TTC549 (cell line): Measurements from ENCODE around the gene ELFN1.

Source experiments
- FAIRE-seq: peaks from 2 replicates; lab custom pipeline; 2012; peaks lifted over from hg19 to GRCh38; lab: Jason Lieb, UNC

The ELFN1 gene

DNA sequence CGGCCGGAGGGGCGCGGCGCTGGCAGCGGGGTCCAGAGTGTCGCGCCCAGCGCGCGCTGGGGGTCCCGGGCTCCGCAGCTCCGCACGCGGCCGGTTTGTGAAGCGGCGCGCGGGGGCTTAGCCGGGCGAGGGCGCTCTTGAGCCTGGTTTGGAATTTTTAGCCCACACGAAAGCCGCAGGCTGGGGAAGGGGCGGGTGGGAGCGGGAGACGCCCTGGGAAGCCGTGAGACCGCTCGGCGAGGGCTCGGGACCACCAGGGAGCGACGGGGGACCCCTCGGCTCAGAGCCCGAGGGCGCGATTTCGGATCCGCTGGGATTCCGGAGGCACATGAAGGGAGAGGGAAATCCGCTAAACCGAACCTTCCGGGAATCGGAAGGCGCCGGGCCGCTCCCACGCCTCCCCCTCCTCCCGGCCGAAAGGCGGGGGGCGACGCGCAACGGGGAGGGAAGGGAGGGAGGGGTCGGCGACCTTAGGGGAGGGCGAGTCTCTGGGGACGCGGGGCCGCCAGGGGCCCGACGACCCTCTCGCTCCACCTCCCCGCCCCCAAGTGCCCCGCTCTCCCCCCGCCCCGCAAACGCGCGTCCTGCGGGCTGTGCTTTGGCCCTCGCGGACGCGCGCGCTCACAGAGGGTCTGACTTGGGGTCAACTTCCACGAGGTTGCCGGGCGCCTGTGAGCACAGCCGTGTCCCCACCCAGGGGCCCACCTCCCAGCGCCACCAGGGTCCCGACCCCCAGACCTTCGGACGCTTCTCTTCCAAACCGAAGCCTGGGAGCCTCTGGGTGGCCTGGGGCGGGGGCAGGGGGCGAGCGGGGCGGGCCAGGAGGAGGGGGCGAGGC, 5.1 kb upstream of the ELFN1 start:
- FAIRE-seq: no peak

- FAIRE-seq: no peak
Observed at GRCh38 chr7:1665549-1666316, 4.3 kb upstream of the ELFN1 start.

DNA sequence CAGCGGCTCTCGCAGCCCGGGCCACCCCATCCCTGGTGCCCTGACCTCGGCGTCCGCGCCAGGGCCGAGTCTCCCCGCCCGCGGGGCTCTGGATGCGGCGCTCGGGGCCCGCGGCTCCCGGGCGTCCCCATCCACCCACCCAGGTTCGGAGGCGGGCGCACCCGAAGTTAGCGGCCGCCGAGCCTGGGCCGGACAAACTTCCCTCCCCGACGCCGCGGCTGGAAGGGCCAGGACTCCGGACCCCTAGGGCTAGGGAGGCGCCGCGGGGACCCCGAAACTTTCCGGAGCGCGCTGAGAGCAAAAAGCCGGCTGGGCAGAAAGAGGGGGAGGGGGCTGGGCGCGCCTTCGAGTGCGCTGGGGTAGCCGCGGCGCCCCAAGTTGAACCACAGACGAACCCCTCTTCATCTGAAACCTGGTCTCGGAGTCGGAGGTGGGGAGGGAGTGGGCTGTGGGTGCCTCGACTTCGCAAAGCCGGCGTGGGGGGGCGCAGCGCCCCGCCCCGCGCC, 3.7 kb upstream of the ELFN1 start:
- no peak for FAIRE-seq

GRCh38 chr7:1666823-1667565, 3.1 kb upstream of the ELFN1 start:
- FAIRE-seq: no peak

- FAIRE-seq: no peak
Observed at GRCh38 chr7:1667566-1668395, 2.3 kb upstream of the ELFN1 start.

- no peak for FAIRE-seq
Observed at GRCh38 chr7:1668396-1669063, 1.5 kb upstream of the ELFN1 start.

DNA sequence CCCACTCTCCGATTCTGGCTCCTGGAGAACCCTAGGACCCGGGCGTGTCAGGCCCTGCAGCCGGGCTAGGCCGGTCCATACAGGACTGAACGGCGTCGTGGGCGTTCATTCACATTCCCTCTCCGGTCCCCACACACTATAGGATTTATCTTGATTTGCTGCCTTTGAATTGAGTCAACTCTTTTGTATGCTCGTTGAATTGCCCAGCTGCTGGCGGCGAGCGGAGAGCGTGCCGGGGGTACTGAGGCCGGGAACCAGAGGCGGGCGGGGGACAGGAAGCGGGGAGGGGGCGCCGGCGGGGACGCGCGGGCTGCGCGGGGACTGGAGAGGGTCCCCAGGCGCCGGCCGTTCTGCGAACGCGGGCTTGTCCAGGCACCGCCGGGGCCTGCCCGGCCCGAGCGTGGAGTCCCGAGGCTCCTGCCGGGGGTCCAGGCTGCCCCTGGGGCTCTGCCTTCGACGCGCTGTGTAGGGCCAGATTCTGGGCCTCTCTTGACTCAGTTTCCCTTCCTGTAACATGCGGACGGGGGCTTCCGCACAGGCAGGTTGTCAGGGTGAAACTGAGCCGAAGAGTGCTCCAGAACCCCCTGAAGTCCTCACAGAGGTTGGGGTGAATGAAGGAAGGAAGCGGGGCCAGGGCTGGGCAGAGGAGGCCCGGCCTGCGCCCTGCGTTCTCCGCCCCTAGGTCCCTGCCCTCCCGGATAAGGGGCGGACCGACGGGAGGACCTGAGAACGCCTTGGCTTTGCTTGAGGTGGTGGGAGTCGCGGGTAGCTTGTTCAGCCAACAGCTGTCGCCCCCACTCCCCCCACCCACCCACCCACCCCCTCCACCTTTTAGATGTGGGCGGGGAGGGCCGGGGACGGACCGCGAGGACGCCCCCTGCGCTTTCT, 769 bp upstream of the ELFN1 start:
- no peak for FAIRE-seq

GRCh38 chr7:1670894-1671593, 967 bp downstream of the ELFN1 start:
- FAIRE-seq: no peak

- no peak for FAIRE-seq
Observed at GRCh38 chr7:1671594-1672451, 1.7 kb downstream of the ELFN1 start.

GRCh38 chr7:1672851-1673486, 2.9 kb downstream of the ELFN1 start:
- no peak for FAIRE-seq

GRCh38 chr7:1673581-1674118, 3.6 kb downstream of the ELFN1 start:
- no peak for FAIRE-seq

DNA sequence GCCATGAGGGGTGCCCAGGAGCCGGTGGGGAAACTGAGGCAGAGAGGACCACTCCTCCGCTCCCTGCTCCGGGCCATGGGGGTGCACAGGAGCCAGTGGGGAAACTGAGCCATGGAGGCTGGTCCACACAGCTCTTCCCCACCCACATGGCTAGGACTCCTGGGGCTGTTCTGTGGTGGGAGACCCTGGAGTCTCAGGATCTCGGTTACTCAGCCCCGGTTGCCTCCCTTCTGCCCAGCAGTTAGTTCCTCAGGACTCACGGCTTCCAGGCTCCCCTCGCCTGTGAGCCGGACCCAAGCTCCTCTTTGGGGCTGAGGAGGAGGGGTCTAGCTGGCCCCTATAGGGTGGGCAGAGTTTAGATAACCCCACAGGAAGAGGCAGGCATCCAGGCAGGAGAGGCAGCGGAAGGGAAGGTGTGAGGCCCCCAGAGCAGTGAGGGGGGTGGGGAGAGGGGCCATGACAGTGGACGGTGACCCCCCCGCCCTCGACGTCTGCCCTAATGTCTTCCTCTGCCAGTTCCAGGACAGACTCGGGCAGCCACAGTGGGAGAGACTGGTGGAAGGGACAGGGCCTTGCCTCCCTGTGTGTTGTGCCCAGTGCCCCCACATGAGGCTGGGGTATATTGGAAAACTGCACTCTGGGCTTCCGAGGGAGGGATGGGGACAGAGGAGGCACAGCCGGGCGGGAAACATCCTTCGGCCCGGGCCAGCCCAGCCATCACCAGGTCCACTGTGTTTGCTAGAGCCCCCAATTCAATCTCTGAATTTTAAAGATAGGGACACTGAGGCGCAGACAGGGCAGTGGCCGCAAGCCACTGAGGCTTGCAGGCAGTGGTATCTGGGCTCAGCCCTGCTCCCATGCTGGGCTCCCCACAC, 4.3 kb downstream of the ELFN1 start:
- FAIRE-seq: no peak

DNA sequence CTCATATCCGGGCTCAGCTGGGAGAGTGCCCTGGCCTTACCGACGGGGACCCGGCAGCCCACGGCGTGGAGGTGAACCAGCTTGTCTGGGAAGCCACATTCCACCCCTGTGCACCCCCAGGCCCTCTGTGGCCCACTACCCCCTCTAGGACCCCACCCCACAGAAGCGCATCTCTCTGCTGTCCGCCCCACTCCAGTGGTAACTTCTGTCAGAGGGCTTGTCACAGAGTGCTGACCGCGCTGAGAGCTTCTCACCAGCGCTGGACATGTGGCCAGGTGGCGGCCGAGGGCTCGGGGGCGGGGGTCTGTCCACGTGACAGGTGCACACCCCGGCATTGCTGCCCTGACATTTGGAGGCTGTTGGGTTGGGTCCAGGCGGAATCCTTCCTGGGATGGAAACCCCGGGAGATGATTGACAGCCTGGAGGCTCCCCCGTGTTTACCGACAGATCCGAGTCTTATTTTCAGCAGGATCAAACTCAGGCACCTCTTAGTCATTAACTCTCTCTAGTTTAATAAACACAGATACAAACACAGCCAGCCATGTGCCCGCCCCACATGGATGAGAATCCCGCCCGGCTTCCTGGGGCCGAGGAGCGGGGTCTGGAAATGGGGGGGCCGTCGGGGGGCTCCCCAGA, 5.1 kb downstream of the ELFN1 start:
- no peak for FAIRE-seq

DNA sequence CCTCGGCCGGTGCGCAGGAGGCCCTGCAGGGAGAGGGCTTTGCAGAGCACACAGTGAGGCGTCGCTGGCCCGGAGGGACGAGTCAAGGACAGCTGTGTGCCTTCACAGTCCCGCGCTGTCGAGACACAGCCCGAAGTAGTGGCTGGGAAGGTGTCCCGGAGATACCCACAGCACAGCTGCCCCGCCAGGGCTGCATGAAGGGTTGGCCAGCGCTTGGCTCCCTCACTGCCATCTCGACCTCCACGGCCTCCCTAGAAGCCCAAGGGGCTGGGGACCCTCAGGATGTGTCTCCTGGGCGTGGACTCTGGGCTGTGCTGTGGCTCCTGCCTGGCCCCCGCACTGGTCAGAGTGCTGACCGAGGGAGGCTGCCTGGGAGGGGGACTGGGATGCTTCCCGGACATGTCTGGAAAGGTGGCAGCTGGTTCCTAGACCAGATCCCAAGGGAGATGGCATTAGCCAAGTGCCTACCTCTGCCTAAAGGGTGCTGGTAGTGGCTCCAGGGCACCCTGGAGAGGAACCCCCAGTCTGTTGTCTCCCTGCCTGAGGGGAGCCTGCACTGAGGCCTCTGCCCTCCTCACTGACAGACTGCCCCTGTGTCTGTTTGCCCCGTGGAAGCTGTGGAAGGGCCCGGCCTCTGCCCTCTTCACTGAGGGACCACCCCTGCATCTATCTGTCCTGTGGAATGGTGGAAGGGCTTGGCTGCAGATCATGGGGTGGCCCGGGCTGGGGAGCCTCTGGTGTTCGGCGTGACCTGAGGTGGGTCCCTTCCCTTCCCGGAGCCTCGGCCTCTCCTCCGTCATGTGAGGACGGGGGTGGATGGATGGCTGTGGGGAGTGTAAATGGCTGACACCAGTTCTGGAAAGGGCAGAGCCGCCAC, 5.8 kb downstream of the ELFN1 start:
- FAIRE-seq: no peak

- no peak for FAIRE-seq
Observed at GRCh38 chr7:1676550-1677078, 6.5 kb downstream of the ELFN1 start.
